ENCODE measurements around the gene VANGL2. TPM values are rescaled to one million over a fixed set of nuclear protein-coding genes. Genes with fewer than 3 reads are reported as not detected.

The VANGL2 gene
- total RNA-seq, 2 experiments from 2014 or later: not detected

GRCh38 chr1:160411271-160412027, 11.1 kb downstream of the VANGL2 start:
- POLR2A ChIA-PET: no interaction called here
- CTCF ChIA-PET: no interaction called here
- Histone ChIP-seq H3K9me3 (ENCODE audit: control insufficient read depth in 1 of 2, insufficient read depth in 1 of 2, low read length in 2 of 2) (no peaks in the 10 kb centered on the region), H3K4me1 (ENCODE audit: insufficient read depth, low read length) (no peaks in the 10 kb centered on the region), H3K4me3 (ENCODE audit: low read length) (no peak overlapping the region), H3K27me3 (ENCODE audit: control insufficient read depth in 1 of 2, insufficient read depth in 2 of 2, low read length in 2 of 2) (peaks cover 0 to 3% of the 10 kb centered on the region in 2 experiments), H3K27ac (ENCODE audit: low read depth in 1 of 2, low read length in 2 of 2) (no peak overlapping the region), H3K36me3 (ENCODE audit: insufficient read depth, low read length) (no peaks in the 10 kb centered on the region)
- no peaks in the 10 kb centered on the region for H3K9me3 Mint-ChIP-seq
- no peaks in the 10 kb centered on the region for H3K27me3 Mint-ChIP-seq
- H3K36me3 Mint-ChIP-seq (ENCODE audit: low read depth): no peaks in the 10 kb centered on the region
- ATAC-seq (ENCODE audit: poor library complexity) (no peak), DNase-seq (no peak)
- intact Hi-C loops (cut with DNase I, micrococcal nuclease): loop anchor here in 1 of 2 experiments (10.0 kb wide), 1 partner anchor 473 kb away; the partner anchor contains the start of gene ITLN1
- TF ChIP-seq CTCF (IDR thresholded peaks at IDR 0.05): no peak
- no peaks in the 10 kb centered on the region for H3K4me1 Mint-ChIP-seq (ENCODE audit: low read depth)
- no peak overlapping the region for H3K27ac Mint-ChIP-seq
- H3K4me3 Mint-ChIP-seq: no peak overlapping the region

GRCh38 chr1:160412028-160412362, 11.6 kb downstream of the VANGL2 start:
- no peaks in the 10 kb centered on the region for H3K36me3 ChIP-seq (ENCODE audit: insufficient read depth, low read length)
- Mint-ChIP-seq H3K4me1 (ENCODE audit: low read depth) (no peaks in the 10 kb centered on the region), H3K27me3 (no peaks in the 10 kb centered on the region), H3K36me3 (ENCODE audit: low read depth) (no peaks in the 10 kb centered on the region), H3K4me3 (no peak overlapping the region), H3K27ac (no peak overlapping the region), H3K9me3 (no peaks in the 10 kb centered on the region)
- no peaks in the 10 kb centered on the region for H3K4me1 ChIP-seq (ENCODE audit: insufficient read depth, low read length)
- DNase-seq: no peak
- ChIA-PET POLR2A (no interaction called here), CTCF (no interaction called here)
- no peaks in the 10 kb centered on the region for H3K9me3 ChIP-seq (ENCODE audit: control insufficient read depth in 1 of 2, insufficient read depth in 1 of 2, low read length in 2 of 2)
- TF ChIP-seq CTCF (IDR thresholded peaks at IDR 0.05): no peak
- intact Hi-C loops (cut with DNase I, micrococcal nuclease): loop anchor here in 1 of 2 experiments (10.0 kb wide), 1 partner anchor 473 kb away; the partner anchor contains the start of gene ITLN1
- no peak overlapping the region for H3K4me3 ChIP-seq (ENCODE audit: low read length)
- no peak for ATAC-seq (ENCODE audit: poor library complexity)
- peaks cover 0 to 3% of the 10 kb centered on the region in 2 experiments for H3K27me3 ChIP-seq (ENCODE audit: control insufficient read depth in 1 of 2, insufficient read depth in 2 of 2, low read length in 2 of 2)
- no peak overlapping the region for H3K27ac ChIP-seq (ENCODE audit: low read depth in 1 of 2, low read length in 2 of 2)

GRCh38 chr1:160413716-160414115, 13.4 kb downstream of the VANGL2 start:
- H3K4me1 Mint-ChIP-seq (ENCODE audit: low read depth): no peaks in the 10 kb centered on the region
- no peaks in the 10 kb centered on the region for H3K36me3 Mint-ChIP-seq (ENCODE audit: low read depth)
- no peak overlapping the region for H3K4me3 ChIP-seq (ENCODE audit: low read length)
- ATAC-seq (ENCODE audit: poor library complexity) (no peak), DNase-seq (no peak)
- ChIA-PET CTCF (no interaction called here), POLR2A (no interaction called here)
- no peak overlapping the region for H3K27ac Mint-ChIP-seq
- intact Hi-C loops (cut with DNase I, micrococcal nuclease): loop anchor here in 1 of 2 experiments (10.0 kb wide), 1 partner anchor 471 kb away; the partner anchor contains the start of gene ITLN1
- no peak overlapping the region for H3K4me3 Mint-ChIP-seq
- peaks cover 0 to 3% of the 10 kb centered on the region in 2 experiments for H3K27me3 ChIP-seq (ENCODE audit: control insufficient read depth in 1 of 2, insufficient read depth in 2 of 2, low read length in 2 of 2)
- TF ChIP-seq CTCF (IDR thresholded peaks at IDR 0.05): no peak
- H3K27me3 Mint-ChIP-seq: no peaks in the 10 kb centered on the region
- H3K27ac ChIP-seq (ENCODE audit: low read depth in 1 of 2, low read length in 2 of 2): no peak overlapping the region
- H3K9me3 ChIP-seq (ENCODE audit: control insufficient read depth in 1 of 2, insufficient read depth in 1 of 2, low read length in 2 of 2): no peaks in the 10 kb centered on the region
- H3K9me3 Mint-ChIP-seq: no peaks in the 10 kb centered on the region
- no peaks in the 10 kb centered on the region for H3K4me1 ChIP-seq (ENCODE audit: insufficient read depth, low read length)
- H3K36me3 ChIP-seq (ENCODE audit: insufficient read depth, low read length): no peaks in the 10 kb centered on the region
